ENCODE data around the gene RASL10B. TPM values are rescaled to one million over a fixed set of nuclear protein-coding genes. Genes with fewer than 3 reads are reported as not detected.
"Not testable (repeated sequence)": the region's sequence is repeated elsewhere in the genome, so short reads cannot be mapped to it uniquely, and the experiment has no call there.

The RASL10B gene, protein sequence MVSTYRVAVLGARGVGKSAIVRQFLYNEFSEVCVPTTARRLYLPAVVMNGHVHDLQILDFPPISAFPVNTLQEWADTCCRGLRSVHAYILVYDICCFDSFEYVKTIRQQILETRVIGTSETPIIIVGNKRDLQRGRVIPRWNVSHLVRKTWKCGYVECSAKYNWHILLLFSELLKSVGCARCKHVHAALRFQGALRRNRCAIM
- total RNA-seq = not detected

DNA sequence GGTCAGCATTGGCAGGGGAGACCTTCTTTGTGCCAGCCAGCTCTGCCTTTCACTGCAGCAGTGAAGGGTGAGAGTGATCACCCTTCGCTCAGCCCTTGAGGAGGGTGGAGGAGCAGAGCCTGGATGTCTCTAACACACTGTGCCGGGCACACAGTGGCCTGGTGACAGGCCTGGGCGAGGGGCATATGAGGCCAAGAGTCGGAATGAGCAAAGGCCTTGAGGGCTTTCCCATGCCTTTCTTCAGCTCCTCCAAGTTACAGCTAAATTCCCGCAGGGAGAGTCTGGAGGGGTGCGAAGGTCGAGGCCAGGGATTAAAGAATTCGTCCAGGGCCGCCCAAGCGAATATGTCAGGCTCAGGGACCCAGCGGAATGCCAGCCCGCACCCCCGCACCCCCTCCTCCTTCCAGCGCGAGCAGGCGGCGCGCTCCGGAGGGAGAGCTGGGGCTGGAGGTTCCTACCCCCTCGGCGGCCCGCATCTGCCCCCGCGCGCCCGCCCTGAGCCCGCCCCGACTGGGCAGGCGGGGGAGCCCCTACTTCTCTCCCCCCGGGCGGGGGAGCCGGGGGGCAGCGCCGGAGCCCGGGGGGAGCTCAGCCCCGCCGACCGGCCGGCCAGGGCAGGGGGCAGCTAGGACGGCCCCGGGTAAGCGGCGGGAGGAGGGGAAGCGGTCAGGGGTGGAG is at the start of gene RASL10B:
Gene RASL10B, plus strand, starts transcription at position 401 of the 678 bp plus-strand sequence. CDS start 3,546 bp downstream, outside the sequence.
- DNase-seq = peak; percentile 30

DNA sequence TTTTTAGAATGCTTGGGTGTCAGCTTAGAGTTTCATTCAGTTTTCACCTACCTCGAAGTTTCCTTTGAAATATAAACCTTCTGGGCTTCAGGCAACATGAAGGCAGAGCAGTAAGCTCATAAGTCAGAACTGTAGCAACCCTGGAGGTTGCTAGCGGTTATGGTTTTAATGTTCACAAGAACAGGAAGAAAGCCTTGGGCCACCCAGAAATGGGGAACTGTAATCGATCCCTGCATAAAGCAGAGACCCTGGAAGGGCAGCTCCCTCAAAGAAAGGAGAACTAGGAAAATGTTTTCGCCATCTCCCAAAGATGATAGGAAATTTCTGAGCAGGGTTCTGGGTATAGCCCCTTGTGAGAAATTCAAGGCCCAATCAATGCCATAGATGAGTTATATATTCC is 47.8 kb upstream of the RASL10B start:
- DNase-seq = no peak

DNA sequence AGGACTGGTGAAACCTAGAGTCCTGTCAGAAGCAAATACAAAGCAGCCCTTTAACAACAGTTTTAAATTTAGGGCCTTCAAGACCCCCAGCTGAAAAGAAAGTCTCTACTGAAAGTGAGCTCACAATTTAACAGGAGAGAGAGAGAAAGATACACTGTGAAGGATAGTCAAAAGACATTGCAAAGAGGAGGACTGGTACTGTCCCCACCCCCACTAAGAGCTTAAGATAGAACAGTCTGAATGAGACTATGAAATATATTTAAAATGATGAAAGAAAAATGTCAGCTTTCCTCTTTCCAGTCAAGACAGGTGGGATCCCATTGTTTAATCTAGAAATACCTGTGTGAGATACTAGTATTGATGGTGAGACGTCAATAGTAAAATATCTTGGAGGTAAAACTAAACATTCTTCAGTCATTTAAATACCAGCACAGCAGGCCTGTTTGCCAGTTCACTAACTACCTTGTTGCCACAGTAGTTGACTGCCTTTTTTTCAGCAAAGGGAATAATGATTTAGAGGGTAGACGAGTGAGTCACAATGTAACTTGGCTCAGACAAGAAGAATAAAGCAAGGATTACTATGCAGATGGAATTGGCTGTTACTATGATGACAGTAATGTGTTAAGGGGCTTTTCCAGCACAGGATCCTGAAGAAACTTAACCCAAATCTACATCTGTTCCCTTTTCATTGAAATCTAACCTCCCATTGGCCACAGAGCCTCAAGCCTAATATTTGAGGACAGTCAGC is 47.2 kb upstream of the RASL10B start:
- DNase-seq = no peak

DNA sequence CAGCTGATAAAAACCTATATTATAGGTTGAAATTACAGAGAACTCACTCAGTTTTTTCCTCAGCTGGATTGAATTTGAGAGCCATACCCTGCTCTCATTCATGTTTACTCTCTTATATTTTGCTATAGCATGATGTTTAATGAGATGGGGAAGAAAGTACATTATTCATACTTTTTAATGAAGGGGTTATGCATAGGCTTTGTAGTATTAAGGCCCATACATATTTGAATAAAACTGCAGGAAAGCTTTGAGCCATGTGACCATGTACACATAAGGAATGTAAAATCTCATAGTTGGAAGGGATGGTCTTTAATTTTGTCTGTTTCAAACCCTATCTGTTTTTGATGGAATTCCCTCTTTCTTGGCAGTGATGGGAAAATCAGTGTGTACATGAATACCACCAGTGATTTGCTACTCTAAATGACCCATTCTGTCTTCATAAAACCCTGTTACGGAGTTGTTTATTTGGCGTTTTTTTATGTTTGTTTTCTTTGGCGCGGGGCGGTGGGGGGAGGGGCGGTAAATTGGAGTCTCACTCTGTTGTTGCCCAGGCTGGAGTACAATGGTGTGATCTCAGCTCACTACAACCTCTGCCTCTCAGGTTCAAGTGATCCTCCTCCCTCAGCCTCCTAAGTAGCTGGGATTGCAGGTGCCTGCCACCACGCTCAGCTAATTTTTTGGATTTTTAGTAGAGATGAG is 38.8 kb upstream of the RASL10B start:
- no peak for DNase-seq

DNA sequence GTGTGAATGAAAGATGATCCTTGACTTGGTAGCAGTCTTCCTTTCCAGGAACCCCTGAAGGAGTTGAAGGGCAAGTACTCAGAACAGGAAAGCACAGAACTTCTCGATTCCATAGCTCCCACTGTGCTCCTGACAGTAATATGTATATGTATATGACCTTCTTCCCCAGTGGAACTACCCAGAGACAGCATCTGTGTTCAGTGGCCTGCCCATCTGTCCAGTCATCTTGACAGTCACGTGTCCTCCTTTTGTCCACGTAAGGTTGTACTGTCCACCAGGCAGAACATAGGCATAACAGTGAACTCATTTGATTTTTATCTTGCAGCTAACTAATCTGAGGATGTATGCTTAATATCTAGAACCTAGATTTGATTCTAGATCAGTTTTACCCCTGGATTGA is 37.8 kb upstream of the RASL10B start:
- DNase-seq = no peak

DNA sequence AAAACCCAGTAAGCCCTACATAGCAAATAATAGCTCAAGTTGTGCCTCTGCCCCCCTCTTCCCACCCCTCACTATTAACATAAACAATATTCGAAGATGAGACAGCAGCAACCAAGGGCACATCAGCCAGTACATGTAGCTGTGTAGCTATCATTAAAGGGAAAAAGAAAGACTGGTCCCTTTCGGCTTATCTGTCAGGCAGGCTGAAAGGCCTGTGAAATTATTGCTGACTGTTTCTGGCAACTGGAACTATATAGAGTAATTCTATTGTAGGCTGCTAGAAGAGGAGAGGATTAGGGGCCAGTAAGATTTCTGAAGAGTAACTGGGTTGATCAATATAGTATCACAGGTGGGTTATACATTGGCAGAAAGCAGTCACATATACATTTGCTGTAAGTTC is 36.5 kb upstream of the RASL10B start:
- DNase-seq = no peak

DNA sequence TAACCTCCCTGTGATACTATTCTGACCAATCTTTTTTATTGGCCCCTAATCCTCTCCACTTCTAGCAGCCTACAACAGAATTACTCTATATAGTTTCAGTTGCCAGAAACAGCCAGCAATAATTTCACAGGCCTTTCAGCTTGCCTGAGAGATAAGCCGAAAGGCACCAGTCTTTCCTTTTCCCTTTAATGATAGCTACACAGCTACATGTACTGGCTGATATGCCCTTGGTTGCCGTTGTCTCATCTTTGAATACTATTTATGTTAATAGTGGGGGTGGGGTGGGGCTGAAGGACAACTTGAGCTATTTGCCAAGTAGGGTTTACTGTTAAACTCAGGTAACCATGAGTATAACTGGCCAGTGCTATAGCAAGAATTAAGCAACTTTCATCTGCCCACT is 35.8 kb upstream of the RASL10B start:
- DNase-seq = no peak

DNA sequence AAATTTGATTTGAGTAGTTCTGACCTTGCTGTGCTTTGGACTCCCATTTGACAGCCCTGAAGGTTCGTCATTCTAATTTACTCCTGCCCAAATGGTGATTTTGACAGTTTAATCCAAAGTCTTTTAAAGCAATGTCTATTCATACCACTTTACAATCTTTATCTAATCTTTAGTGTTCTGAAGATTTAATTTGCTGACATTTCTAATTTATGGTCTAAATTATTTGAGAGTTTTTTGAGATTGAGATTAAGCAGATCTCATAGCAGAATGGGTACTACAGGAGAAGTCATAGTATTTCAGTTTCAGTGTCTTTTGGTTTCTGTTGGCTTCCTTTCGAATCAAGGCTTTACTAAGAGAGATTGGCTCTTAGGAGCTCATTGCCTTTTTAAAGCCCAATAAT is 32.6 kb upstream of the RASL10B start:
- DNase-seq = no peak

DNA sequence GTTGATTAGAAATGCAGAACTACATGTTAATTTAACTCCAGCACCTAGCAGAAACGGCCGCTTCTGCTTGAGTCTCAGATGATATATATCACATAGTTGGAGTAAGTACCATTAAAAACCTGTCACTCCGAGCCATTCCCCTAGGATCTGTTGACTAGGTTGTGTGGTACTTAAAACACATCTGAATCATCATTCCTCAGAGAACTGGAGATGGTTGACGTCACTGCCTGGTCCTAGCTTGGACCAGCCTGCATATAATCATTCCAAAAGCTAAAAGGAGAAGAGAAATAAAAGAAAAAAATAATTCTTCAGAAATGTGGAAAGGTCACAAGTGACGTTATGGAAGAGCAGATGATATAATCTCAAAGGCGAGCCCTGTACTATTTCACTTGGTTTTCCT is 31.3 kb upstream of the RASL10B start:
- DNase-seq = no peak

DNA sequence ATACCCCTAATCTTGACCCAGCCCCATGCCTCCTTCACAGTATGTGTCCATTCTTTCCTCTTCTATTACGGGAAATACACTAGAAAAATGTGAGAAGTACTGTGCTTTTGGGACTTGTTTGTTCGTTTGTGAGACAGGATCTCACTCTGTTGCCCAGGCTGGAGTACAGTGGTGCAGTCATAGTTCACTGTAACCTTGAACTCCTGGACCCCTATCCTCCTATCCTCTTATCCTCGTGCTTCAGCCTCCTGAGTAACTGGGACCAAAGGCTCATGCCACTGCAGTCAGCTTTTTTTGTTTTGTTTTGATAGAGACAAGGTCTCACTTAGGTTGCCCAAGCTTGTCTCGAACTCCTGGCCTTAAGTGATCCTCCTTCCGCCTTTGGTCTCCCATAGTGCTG is 29.9 kb upstream of the RASL10B start:
- no peak for DNase-seq

DNA sequence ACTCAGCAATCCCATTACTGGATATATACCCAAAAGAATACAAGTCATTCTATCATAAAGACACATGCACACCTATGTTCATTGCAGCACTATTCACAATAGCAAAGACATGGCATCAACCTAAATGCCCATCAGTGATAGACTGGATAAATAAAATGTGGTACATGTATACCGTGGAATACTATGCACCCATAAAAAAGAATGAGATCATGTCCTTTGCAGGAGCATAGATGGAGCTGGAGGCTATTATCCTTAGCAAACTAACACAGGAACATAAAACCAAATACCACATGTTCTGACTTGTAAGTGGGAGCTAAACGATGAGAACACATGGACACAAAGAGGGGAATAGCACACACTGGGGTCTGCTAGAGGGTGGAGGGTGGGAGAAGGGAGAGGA is 28.1 kb upstream of the RASL10B start:
- DNase-seq = not testable (repeated sequence)

DNA sequence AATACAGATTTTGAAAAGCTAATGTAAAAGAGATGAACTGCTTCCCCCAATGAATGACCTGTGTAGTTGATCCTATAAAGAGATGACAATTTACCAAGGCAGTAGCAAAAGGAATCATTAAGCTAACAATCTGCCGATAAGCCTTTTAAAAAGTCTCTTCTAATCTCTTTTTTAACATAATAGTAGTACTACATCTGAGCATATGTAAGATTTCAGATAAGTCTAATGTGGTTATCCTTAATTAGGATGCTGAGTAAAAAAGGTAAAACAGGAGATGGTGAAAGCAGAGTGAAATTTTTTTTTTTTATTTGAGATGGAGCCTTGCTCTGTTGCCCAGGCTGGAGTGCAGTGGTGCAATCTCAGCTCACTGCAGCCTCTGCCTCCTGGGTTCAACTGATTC is 26.2 kb upstream of the RASL10B start:
- DNase-seq = no peak

DNA sequence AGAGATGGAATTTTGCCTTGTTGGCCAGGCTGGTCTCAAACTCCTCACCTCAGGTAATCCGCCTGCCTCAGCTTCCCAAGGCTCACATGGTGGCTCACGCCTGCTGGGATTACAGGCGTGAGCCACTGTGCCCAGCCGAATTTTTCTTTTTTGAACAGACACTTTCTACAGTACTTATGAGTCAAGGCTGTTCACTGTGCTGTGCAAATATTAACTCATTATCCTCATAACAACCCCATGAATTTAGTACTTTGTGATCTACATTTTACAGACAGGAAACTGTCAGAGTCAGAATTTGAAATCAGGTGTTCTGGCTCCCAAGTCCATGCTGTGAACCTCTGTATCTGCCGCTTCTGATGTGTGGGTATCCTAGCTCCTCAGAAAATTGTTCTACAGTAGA is 25.7 kb upstream of the RASL10B start:
- DNase-seq = no peak

DNA sequence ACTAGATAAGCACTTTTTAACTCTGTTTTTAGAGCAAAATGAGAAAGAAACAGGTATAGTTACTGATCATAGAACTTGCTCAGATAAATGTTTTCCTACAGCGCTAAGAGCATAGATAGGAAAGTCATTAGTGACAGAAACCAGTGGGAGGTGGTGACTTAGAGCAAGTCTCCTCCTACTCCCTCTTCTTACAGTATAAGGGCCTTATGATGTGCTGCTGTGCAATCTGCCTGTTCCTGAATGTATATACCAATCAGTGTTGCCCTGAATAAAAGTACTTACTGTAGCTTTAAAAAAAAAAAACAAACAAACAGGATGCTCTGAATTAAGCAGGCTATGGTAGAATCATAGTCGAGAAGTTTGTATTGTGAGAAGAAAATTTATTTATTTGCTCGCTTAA is 23.3 kb upstream of the RASL10B start:
- no peak for DNase-seq

DNA sequence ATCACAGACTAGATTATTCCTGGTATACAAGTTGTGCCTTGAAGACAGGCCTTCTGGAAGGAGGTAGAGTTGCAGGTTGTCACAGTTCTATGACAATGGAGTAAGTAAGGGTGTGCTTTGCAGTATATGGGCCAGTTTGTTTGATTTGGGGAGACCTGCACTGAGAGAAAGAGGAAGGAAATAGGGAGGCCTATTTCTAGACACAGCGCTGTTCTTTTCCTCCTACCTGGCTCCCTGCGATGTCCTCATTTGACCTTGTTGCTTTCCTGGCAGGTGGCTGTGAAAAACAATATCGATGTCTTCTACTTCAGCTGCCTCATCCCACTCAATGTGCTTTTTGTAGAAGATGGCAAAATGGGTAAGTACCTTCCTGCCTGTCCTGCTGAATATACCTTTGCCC is 22.5 kb upstream of the RASL10B start:
- no peak for DNase-seq

DNA sequence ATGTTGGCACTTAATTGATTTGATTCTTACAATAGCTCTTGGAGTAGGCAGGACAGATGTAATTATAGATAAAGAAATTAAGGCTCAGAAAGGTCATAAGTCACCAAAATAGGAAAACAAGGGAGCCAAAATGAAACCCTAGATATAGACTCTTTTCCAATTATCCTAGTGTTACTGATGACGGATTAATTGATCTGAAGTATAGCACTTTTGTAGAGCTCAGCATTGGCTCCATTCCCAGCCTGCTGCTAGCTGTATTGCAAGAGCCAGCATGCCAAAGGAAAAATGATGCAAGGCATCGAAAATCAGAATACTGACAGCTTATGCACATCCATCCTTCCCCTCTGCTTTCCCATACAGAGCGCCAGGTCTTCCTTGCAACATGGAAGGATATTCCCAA is 21.6 kb upstream of the RASL10B start:
- no peak for DNase-seq

DNA sequence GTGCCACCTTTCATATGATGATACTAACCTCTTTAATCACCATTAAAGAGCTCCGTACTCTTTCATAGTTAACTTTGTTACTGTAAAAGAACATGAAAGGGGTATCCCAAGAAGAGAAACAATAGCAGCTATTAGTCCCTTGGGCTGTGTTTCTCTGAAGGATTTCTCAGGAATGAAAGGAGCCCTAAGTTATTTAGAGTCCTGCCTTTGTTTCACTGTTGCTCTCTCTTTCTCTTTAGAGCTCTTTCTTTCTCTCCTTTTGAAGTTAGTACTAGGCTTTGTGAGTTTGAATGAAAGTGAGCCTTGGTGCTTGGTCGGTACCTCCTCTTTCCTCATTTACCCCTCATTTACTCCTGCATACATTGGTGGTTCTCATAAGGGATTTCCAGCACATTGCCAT is 20.5 kb upstream of the RASL10B start:
- DNase-seq = no peak

DNA sequence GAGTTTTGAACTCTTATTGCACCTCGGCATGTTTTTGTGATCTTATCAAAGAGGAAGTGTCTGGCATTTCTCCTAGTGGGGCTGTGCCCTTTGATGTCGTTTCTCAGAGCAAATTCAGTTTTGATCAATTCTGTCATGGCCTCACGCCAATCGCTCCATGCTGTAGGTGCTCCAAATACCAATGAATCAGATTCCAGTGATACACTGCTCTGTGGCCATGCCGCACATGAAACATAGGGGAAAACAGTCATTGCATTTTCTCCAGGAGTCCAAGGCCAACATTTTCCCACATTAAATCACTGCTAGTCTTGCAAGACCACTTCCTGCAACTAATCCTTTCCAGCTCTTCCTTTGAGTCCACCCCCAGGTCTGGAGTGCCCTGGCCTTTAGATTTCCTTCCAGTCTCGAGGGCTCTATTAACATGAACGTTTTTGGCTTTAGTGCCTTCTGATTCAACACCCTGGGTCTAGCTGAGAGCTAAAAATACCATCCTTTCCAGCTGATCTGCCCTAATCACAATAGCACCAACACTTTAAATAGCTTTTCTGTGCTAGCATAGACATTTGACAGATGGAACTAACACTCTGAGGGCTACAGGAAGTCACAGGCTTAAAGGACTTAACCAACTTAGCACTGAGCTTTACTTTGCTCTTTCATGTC is 18.2 kb upstream of the RASL10B start:
- no peak for DNase-seq

DNA sequence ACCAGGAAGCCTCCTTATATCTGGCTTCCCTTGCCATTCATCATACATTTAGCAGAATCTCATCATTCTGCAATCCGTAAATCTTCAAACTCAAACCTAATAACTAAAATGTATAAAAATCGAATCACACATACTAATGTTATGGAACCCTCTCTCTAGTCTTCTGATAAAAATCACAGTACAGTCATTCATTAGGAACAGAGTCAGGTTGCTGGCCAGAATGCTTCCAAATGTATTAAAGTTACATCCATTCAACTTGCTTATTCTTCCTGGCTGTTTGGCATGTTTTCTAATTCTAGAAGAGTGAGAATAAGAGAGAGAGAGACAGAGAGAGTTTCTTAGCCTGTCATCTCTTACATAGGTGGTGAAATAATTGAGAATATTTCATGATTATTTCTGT is 16.5 kb upstream of the RASL10B start:
- no peak for DNase-seq

DNA sequence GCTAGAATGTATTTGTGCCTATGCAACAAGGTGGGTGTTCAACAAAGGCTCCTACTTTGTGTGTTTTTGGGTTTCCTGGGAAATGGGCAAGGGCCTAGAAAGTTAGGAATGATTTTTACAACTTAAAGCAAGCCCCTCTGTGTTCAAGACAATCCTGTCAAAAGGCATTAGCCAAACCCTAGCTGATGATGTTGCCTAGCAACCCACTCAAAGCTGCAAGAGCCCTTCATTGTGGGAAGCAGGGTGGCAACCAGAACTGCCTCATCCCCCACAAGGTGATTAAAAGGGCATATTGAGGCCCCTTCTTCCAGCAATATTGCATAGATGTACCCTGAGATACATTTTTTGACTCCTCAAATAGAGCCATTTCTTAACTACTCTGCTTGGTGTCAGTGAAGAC is 16.0 kb upstream of the RASL10B start:
- DNase-seq = no peak

DNA sequence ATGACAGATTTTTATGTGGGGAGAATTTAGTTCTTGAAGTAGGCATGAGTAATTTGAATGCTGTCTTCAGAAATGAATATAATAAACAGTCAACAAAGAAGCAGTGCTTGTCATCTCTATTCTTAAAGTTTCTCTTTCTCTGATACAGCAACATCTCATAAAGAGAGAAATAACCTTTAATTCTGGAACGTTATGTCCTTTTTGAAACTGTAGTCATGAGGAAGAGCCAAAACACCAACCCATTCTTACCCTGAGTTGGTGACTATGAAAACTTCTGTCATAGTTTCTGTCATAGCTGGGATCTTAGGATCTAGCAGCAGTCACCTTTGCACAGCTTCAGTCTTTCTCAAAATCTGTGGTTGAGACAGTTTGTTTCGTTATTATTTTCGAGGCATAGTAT is 15.3 kb upstream of the RASL10B start:
- DNase-seq = no peak

DNA sequence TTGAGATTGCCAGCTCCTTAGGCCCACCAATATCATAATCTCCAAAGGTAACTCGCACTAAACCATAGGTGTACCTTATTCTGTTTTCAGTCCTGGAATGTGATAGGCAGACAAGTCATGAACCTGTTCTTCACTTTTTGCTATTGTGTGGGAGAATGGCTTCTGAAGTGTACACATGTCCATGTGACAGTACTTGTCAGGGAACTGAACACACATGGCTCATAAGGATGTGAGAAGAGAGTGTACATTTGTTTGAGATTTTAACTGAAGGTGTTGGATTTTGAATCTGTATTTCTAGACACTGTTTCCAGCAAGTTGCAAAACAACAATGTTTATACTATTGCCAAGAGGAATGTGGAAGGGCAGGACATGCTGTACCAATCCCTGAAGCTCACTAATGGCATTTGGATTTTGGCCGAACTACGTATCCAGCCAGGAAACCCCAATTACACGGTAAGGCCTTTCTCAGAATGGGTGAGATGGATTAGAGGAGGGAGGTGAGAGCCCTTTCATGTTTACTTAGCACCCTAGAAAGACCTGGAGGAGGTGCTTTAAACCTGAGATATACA is 14.5 kb upstream of the RASL10B start:
- DNase-seq = no peak

DNA sequence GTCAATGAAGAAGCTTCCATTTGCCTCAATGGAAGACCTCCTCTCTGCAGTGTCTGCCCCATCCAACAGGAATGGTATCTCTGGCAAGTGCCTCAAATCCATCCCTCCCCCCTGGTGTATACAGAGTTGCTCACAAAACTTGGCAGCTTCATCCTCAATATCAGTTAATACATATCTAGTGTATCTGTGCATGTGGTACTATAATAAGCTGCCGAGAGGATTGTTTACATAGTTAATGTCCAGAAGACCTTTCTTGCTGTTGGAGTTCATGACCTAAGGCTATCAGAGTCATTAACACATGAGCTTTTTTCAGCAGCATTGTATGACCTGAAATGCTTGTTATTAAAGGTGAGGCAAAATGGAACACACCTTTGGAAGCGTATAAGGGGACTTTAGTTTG is 14.0 kb upstream of the RASL10B start:
- DNase-seq = no peak
